22Rv1 (cell line): ENCODE measurements around the gene SPDYE18.
"Not testable (repeated sequence)": the region's sequence is repeated elsewhere in the genome, so short reads cannot be mapped to it uniquely, and the experiment has no call there.

Source experiments
- H3K27ac ChIP-seq: fragments of 450-650 bp; 2 replicates; pipeline ENCODE4 v1.5.1; 2017

SPDYE18 gene

DNA sequence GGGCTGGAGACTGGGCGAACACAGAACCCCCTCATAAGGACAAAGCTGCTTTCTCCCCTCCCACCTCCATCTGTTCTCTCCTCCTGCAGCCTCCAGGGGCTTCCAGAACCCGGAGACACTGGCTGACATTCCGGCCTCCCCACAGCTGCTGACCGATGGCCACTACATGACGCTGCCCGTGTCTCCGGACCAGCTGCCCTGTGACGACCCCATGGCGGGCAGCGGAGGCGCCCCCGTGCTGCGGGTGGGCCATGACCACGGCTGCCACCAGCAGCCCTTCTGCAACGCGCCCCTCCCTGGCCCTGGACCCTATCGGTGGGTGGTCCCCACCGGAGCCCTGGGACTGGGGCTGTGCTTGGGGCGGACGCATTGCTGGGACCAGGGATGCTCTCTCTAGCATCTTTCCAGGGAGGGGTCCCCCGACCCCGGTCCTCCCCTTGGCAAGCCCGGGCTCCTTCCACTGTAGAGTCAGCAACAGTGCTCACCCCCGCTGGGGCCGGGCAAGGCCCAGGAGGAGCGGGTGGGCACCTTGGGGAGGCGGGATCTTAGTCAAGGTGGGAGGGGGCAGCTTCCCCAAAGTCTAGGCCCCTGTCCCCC lies 56.8 kb downstream of the SPDYE18 start:
- H3K27ac ChIP-seq: not testable (repeated sequence)

DNA sequence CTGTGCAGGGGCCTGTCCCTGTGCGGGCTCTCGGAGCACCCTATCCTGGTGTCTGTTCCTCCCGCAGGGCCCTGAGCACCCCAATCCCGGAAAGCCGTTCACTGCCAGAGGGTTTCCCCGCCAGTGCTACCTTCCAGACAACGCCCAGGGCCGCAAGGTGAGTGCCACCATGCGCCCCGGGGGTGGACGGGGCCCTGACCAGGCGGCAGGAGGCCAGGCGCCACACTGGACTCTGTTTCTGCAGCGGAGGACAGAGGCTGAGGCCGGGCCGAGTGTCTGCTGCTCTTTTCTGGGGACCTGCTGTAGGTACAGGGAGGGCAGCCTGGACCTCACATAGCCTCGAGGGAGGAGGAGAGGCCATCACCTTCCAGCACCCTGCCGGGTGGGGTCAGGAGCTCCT lies 58.2 kb downstream of the SPDYE18 start:
- H3K27ac ChIP-seq: not testable (repeated sequence)

DNA sequence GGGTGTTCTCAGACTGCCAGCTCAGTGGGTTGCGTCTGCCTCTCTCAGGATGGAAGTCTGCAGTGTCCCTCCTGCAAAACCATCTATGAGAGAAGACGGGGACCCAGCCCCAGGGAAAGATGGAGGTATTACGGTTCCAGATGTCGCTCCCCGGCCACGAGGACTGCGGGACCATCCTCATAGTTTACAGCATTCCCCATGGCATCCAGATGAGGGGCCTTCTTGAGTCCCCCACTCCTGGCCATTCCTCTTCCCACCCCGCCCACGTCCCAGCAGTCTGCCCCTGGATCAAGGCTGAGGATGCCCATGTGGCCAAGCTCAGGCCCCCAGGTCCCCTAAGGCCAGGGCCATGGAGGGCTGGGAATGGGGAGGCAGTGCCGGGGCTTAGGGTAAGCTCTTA lies 59.1 kb downstream of the SPDYE18 start:
- not testable (repeated sequence) for H3K27ac ChIP-seq

DNA sequence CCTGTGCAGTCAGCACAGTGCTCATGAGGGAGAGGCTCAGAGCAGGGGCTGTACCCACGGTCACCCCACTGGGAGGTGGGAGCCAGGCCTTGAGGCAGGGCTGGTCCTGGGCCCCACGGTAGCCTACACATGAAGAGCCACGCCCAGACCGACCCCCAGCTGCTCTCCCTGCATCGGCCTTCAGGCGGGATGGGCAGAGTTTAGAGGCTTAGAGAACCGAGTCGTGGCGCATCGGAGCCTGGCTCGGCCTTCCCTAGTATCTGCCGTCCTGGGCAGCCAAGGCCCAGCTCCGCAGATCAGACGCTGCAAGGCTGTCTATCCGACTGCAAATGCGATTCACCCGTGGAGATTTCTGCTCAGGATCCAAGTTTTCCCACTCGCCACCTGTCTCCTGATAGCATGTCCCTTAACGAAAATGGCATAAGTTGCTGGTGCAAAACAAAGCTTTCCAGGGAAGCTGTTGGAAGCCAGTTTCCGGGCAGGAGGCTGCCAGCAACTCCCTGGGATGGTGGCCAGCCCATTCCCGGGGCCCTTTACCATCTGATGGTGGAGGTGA lies 59.6 kb downstream of the SPDYE18 start:
- not testable (repeated sequence) for H3K27ac ChIP-seq

DNA sequence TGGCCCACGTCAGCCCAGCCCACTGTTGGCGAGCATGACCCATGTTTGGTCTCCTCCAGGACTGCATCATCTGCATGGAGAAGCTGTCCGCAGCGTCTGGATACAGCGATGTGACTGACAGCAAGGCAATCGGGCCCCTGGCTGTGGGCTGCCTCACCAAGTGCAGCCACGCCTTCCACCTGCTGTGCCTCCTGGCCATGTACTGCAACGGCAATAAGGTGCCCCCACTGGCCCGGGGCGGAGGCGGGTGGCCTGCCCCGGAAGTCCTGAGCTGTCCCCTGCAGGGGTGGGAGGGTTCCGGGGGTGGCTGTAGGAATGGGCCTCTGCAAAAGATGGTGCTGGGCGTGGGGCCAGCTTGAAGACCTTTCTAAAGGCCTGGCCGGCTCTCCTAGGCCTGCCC lies 60.3 kb downstream of the SPDYE18 start:
- not testable (repeated sequence) for H3K27ac ChIP-seq
